HG03565 (cell line): ENCODE results near the gene PLCL1.
"Not testable (repeated sequence)": the region's sequence is repeated elsewhere in the genome, so short reads cannot be mapped to it uniquely, and the experiment has no call there.

Experiments used
- ATAC-seq: cut with Tn5 transposase; IDR thresholded peaks from one replicate; pipeline ENCODE4 v1.9.1; 2021; ENCODE audit warnings: mild to moderate bottlenecking, moderate library complexity; ENCODE audit not compliant: unreplicated experiment

Gene PLCL1

GRCh38 chr2:197992482-197993133 lies 188.2 kb downstream of the PLCL1 start:
- ATAC-seq = peak; percentile 84

- ATAC-seq = no peak
These were observed 189.0 kb downstream of the PLCL1 start for GRCh38 chr2:197993363-197993762.

GRCh38 chr2:197993830-197994229 lies 189.4 kb downstream of the PLCL1 start:
- no peak for ATAC-seq

- ATAC-seq = no peak
These were observed 190.4 kb downstream of the PLCL1 start for GRCh38 chr2:197994751-197995150.

DNA sequence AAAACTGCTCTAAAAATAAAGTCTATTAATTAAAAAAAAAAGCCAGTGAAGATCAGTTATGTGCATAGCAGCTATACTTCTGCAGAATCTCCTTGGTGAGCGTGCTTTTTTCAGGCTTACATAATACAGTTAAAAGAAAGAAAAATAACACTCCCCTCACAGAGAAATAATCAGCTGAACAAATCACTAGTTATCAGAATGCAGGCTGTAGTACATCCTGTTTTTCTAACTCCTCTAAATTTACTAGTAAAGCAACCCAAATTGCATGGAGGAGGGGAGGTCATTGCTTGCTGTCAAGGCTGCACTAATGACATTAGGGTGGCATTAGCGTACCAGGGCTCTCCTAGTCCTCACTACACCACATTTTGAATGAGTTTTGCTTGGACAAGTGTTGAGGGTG lies 192.2 kb downstream of the PLCL1 start:
- ATAC-seq = no peak

- no peak for ATAC-seq
These were observed 192.7 kb downstream of the PLCL1 start for GRCh38 chr2:197997083-197997541.

- no peak for ATAC-seq
These were observed 194.3 kb downstream of the PLCL1 start for GRCh38 chr2:197998702-197999101.

DNA sequence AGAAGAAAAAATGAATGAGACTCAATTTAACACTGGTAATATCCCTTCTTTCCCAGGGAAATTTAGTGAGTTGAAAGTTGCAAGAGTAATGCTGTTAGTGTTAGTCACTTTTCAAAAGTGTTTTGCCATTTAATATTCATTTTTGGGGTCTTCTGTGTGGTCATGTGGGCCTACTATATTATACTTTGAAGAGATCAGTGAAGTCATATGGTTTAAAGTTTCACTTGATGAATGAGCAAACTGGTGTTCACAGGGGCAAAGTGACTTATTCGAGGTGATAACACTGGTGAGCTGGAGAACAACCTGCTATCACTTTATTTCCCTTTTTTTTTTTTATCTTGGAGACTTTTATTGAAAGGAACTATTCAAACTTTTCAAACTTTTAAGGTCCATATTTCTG lies 196.0 kb downstream of the PLCL1 start:
- ATAC-seq = no peak

DNA sequence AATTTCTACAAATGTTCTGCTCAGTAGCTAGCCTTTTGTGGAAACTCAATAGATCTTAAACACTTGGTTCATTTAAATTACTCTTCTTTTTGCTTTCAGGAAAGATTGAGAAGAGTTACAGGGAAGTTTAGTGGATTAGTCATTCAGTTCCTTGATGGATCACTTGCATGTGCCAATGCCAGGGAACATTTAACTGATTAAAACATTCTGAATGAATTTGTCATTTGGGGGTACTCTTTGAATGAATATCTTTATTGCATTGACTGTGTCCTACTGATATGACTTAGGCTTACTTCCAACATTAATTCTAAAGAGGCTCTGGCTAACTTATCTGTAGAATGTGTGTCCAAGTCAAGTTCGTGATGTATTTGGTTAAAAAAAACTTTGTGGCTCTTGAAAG lies 199.8 kb downstream of the PLCL1 start:
- no peak for ATAC-seq

- peak; percentile 62 for ATAC-seq
These were observed 200.8 kb downstream of the PLCL1 start for GRCh38 chr2:198004921-198005829.

DNA sequence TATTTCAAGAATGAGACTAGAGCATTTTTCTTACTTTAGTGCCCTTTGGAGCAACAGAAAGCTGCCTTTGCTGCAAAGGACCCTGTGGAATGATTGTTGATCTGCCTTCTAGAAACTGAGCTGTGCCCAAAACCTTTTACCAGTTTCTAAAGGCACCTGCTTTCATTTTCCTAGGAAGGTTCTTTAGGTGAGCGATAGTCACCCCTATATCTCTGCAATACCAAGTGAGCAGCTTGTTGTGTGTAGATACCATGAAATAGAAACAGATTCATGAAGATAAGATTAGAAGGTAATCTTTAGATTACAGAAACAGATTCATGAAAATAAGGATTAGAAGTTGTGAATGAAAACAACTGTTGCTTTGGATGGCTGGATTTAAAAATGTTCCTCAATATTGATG lies 202.3 kb downstream of the PLCL1 start:
- no peak for ATAC-seq

DNA sequence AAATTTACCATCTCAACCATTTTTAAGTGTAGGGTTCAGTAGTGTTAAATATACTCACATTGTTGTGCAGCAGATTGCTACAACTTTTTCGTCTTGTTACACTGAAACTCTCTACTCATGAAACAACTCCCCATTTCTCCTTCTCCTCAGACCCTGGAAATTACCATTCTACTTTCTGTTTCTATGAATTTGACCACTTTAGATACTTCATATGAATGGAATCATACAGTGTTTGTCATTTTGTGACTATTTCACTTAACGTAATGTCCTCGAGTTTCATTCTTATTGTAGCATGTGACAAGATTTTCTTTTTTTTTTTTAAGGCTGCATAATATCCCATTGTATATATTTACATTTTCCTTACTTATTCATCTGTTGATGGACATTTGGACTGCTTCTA lies 203.8 kb downstream of the PLCL1 start:
- ATAC-seq = peak; percentile 36

GRCh38 chr2:198012025-198012424 lies 207.6 kb downstream of the PLCL1 start:
- ATAC-seq = no peak

DNA sequence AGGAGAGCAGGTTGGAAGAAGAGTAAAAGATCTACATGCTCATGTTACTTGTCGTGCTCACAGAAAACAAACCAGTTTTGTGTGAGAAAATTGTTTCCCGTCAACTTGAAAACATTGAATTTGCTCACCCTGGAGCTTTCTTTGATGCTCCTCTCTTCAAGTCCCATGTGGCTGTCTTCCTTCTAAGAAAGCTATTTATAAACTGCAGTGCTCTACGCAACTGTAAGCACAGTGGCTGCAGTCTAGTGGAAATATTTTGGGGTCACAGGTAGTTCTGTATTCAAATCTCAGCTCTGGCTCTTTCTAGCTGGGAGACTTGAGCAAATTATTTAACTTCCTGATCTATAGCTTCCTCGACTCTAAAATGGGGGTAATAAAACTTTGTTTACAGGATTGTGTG lies 211.8 kb downstream of the PLCL1 start:
- no peak for ATAC-seq

- no peak for ATAC-seq
These were observed 212.7 kb downstream of the PLCL1 start for GRCh38 chr2:198017068-198017467.

DNA sequence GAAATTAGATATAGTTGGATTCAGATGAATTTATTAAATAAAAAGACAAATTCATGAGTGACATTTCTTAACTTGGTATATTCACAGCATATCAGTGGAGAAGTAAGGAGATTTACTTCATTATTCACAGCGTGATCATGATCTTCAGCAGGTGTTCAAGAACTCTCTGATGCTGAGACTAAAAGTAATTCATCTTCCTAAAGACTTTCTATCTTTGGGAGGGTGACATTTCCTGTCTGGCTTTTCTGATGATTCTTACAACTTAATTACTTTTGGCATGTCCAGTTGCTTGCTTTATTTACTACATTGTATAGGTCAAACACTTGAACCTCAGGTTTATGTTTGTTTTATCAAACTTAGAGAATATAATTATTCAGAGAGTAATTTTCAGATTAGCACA lies 224.6 kb downstream of the PLCL1 start:
- no peak for ATAC-seq

- not testable (repeated sequence) for ATAC-seq
These were observed 225.2 kb downstream of the PLCL1 start for GRCh38 chr2:198029576-198029975.

DNA sequence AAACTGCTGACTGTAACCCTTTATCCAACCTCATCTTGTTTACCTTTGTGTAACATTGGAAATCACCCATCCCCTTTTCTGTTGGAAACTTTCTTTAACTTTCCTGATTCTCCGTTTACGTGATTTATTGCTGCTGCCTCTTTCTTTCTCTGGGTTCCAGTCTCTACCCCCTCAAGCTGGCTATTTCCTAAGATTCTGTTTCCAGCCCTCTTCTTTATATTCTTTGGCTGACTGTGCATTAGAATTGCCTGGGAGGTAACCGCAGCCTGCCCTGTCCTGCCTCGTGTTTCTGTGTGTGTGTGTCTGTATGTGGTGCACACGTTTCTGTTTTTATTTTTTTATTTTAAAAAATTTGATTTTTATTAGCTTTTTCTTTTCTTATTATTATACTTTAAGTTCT lies 229.2 kb downstream of the PLCL1 start:
- ATAC-seq = no peak

DNA sequence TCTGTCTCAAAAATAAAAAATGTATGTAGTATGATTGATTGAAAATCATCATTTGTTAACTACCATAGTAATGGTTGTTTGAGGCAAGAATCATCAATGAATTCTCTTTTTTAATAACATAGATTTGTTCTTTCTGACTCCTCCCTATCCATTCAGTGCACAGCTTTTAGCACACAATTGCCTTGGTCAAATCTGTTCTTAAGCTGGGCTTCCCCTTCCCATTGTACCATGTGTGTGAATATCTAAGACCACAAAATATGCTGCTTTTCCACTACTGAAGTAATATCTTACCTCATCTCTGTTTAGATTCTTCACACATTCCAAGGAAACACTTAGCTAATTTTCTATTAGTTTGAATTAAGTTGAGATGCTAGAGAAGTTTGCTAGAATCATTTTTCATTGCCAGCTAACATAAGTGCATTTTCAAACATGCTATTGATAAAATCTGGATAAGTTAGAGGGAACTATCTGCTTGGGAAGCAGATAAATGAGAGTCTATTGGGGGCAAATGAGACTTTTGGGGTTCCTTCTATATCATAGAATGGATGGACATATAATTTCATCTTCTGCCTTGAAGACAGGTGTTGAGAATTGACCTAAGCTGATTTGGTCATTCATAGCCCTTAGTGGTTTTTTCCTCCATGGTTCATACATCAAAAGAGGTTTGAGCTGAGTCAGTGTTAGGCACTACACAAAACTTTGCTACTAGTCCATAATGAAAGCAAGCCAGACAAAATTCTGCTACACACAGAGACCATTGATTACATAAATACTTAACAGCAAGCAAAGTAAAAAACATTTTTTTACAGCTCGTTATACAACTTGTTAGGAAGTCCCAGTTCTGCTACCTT lies 231.9 kb downstream of the PLCL1 start:
- peak; percentile 69 for ATAC-seq

- no peak for ATAC-seq
These were observed 236.4 kb downstream of the PLCL1 start for GRCh38 chr2:198040835-198041234.

DNA sequence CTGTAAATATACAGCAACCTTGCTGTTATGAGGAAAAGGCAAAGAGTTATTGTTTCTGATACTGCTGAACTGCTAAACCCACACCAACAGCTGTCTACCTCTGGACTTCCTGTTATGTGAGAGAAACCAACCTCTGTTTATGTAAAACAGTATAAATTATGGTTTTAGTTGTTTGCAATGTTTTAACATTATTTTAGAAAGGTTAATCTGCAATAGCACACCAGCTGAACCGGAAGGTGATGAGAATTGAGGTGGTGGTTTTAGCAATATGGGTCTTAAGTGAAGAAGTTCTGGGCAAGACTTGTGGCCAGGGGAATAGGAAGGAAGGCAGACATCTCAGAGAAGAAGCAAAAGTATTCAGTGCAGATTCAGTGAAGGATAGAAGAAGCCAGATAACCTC lies 237.8 kb downstream of the PLCL1 start:
- ATAC-seq = peak; percentile 67
